Left ventricle myocardium inferior (tissue), 1 donor: ENCODE data around the gene ATP1A4. TPM values are rescaled to one million over a fixed set of nuclear protein-coding genes. Genes with fewer than 3 reads are reported as not detected.

Source experiments
- DNase-seq: peaks from one replicate; pipeline ENCODE4 v3.0.0-alpha.2; 2020
- H3K27ac ChIP-seq: fragments of 200-600 bp; replicated peaks from 2 replicates; pipeline ENCODE4 v1.8.0; 2021
- H3K27me3 ChIP-seq: fragments of 200-600 bp; 2 replicates; pipeline ENCODE4 v1.8.0; 2021; ENCODE audit warnings: low read depth
- H3K36me3 ChIP-seq: fragments of 200-600 bp; 2 replicates; pipeline ENCODE4 v1.8.0; 2021
- H3K4me1 ChIP-seq: fragments of 200-600 bp; 2 replicates; pipeline ENCODE4 v1.8.0; 2021
- H3K4me3 ChIP-seq: fragments of 200-600 bp; 2 replicates; pipeline ENCODE4 v1.8.0; 2021; ENCODE audit warnings: mild to moderate bottlenecking, moderate library complexity
- H3K9me3 ChIP-seq: fragments of 200-600 bp; replicated peaks from 2 replicates; pipeline ENCODE4 v1.8.0; 2021
- CTCF ChIP-seq: fragments of 200-600 bp; IDR thresholded peaks from 2 replicates; pipeline ENCODE4 v1.8.0; 2021; ENCODE audit warnings: antibody characterized with exemption, mild to moderate bottlenecking, borderline replicate concordance
- intact Hi-C: fragments of 100-400 bp; cut with micrococcal nuclease; formaldehyde crosslinking; loops from one replicate; pipeline ENCODE4 v1.11.0; 2022
- total RNA-seq: library from RNA; stranded (reverse); fragmentation: NEBNext Ultra II Directional; extraction: Animal tissue kit (Norgen Biotek cat#: 25700); gene quantifications from one replicate; pipeline ENCODE4 v1.2.1, GENCODE V29; 2021
- donor health status: DM: no; HTN: yes; CAD: no; lungs with severe emphysema.

Gene ATP1A4
- total RNA-seq, 1 donor from 2014 or later, result 0.11 TPM

- no peaks in the 10 kb centered on the region for H3K36me3 ChIP-seq
- no peaks in the 10 kb centered on the region for H3K9me3 ChIP-seq
- peak; percentile 49 for DNase-seq
- H3K27ac ChIP-seq, result no peak overlapping the region
- H3K27me3 ChIP-seq, result no peaks in the 10 kb centered on the region
- TF ChIP-seq CTCF, result no peak
- intact Hi-C loops, result loop anchor here (10.0 kb wide), 1 partner anchor 58 kb away; no protein-coding TSS in a partner anchor
- H3K4me3 ChIP-seq, result no peak overlapping the region
- H3K4me1 ChIP-seq, result peaks cover 18% of the 10 kb centered on the region
Measured at GRCh38 chr1:160197231-160197630, 45.8 kb downstream of the ATP1A4 start.

- intact Hi-C loops, result no loop called here
- peaks cover 22% of the 10 kb centered on the region for H3K4me1 ChIP-seq
Measured at GRCh38 chr1:160200786-160201185, 49.4 kb downstream of the ATP1A4 start.

GRCh38 chr1:160204526-160205241 is 53.3 kb downstream of the ATP1A4 start:
- Histone ChIP-seq H3K27ac (peak overlapping the region; percentile 96), H3K4me3 (peak overlapping the region; percentile 95), H3K27me3 (no peaks in the 10 kb centered on the region), H3K36me3 (peaks cover 5% of the 10 kb centered on the region), H3K4me1 (peaks cover 55% of the 10 kb centered on the region), H3K9me3 (no peaks in the 10 kb centered on the region)
- DNase-seq, result no peak
- TF ChIP-seq CTCF, result no peak
- intact Hi-C loops, result no loop called here

More at GRCh38 chr1:160200786-160201185, 49.4 kb downstream of the ATP1A4 start:
- Histone ChIP-seq H3K36me3 (no peaks in the 10 kb centered on the region), H3K9me3 (no peaks in the 10 kb centered on the region), H3K4me3 (no peak overlapping the region), H3K27me3 (no peaks in the 10 kb centered on the region), H3K27ac (no peak overlapping the region)
- no peak for TF ChIP-seq CTCF
- no peak for DNase-seq

- H3K9me3 ChIP-seq, result no peaks in the 10 kb centered on the region
- peaks cover 5% of the 10 kb centered on the region for H3K36me3 ChIP-seq
- H3K27me3 ChIP-seq, result no peaks in the 10 kb centered on the region
- intact Hi-C loops, result no loop called here
- DNase-seq, result peak; percentile 85
- H3K27ac ChIP-seq, result peak within 1 kb of the TSS; percentile 96
- peak within 1 kb of the TSS; percentile 95 for H3K4me3 ChIP-seq
- TF ChIP-seq CTCF, result no peak
- peaks cover 62% of the 10 kb centered on the region for H3K4me1 ChIP-seq
Measured at GRCh38 chr1:160205242-160206035, 54.0 kb downstream of the ATP1A4 start, which contains the start of gene PEA15. PEA15 (plus strand) TSS chr1:160205384; CDS start chr1:160211545, 6,161 bp downstream.

GRCh38 chr1:160206036-160206389 is 54.6 kb downstream of the ATP1A4 start:
- Histone ChIP-seq H3K4me1 (peaks cover 68% of the 10 kb centered on the region), H3K36me3 (peaks cover 5% of the 10 kb centered on the region), H3K27me3 (no peaks in the 10 kb centered on the region), H3K4me3 (peak overlapping the region; percentile 95), H3K27ac (peak overlapping the region; percentile 96), H3K9me3 (no peaks in the 10 kb centered on the region)
- TF ChIP-seq CTCF, result no peak
- DNase-seq, result peak; percentile 33
- intact Hi-C loops, result no loop called here
